HL-60 (cell line): ENCODE data around the gene EVI5L.

ENCODE experiments used
- GABPA ChIP-seq: IDR thresholded peaks from 2 replicates; pipeline ENCODE4 v1.6.1; 2012; ENCODE audit warnings: low read depth
- POLR2AphosphoS5 ChIP-seq: IDR thresholded peaks from 2 replicates; pipeline ENCODE4 v1.6.1; 2012; ENCODE audit warnings: low read depth
- TF ChIP-seq, protein P1 (sequence below): IDR thresholded peaks from 2 replicates; pipeline ENCODE4 v1.6.1; 2012; ENCODE audit warnings: low read depth; ENCODE audit not compliant: insufficient replicate concordance
- TF ChIP-seq, protein P2 (sequence below): IDR thresholded peaks from one replicate; pipeline ENCODE4 v1.5.1; 2011; ENCODE audit warnings: low read length, control low read depth, inconsistent platforms; ENCODE audit not compliant: insufficient read depth

DNA sequence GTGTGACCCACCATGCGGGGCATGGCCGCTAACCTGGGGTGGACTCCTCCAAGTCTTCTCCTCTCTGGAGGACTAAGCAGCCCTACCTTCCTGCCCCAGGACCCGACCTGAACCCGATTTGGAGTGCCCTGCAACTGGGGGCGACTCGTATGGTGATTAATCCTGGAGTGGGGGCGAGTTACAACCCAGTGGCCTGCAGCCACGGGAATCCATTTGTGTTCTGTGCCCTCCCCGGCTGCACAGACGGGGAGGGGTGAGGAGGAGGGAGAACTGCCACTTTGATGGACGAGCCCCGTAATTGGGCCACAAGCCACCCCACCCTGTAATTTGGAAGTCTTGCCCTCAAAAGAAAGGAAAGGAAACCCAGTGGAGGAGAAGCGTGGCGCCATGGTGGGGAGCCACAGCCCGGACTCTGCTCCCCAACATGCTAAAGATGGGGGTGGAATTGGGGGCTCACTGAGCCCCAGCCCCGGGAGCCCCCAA, 26.1 kb downstream of the EVI5L start:
- TF ChIP-seq, protein P1, sequence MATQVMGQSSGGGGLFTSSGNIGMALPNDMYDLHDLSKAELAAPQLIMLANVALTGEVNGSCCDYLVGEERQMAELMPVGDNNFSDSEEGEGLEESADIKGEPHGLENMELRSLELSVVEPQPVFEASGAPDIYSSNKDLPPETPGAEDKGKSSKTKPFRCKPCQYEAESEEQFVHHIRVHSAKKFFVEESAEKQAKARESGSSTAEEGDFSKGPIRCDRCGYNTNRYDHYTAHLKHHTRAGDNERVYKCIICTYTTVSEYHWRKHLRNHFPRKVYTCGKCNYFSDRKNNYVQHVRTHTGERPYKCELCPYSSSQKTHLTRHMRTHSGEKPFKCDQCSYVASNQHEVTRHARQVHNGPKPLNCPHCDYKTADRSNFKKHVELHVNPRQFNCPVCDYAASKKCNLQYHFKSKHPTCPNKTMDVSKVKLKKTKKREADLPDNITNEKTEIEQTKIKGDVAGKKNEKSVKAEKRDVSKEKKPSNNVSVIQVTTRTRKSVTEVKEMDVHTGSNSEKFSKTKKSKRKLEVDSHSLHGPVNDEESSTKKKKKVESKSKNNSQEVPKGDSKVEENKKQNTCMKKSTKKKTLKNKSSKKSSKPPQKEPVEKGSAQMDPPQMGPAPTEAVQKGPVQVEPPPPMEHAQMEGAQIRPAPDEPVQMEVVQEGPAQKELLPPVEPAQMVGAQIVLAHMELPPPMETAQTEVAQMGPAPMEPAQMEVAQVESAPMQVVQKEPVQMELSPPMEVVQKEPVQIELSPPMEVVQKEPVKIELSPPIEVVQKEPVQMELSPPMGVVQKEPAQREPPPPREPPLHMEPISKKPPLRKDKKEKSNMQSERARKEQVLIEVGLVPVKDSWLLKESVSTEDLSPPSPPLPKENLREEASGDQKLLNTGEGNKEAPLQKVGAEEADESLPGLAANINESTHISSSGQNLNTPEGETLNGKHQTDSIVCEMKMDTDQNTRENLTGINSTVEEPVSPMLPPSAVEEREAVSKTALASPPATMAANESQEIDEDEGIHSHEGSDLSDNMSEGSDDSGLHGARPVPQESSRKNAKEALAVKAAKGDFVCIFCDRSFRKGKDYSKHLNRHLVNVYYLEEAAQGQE: no peak
- TF ChIP-seq, protein P2, sequence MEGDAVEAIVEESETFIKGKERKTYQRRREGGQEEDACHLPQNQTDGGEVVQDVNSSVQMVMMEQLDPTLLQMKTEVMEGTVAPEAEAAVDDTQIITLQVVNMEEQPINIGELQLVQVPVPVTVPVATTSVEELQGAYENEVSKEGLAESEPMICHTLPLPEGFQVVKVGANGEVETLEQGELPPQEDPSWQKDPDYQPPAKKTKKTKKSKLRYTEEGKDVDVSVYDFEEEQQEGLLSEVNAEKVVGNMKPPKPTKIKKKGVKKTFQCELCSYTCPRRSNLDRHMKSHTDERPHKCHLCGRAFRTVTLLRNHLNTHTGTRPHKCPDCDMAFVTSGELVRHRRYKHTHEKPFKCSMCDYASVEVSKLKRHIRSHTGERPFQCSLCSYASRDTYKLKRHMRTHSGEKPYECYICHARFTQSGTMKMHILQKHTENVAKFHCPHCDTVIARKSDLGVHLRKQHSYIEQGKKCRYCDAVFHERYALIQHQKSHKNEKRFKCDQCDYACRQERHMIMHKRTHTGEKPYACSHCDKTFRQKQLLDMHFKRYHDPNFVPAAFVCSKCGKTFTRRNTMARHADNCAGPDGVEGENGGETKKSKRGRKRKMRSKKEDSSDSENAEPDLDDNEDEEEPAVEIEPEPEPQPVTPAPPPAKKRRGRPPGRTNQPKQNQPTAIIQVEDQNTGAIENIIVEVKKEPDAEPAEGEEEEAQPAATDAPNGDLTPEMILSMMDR: no peak
- no peak for TF ChIP-seq POLR2AphosphoS5
- TF ChIP-seq GABPA: no peak
